ENCODE results near the gene HIVEP1.

Gene HIVEP1

GRCh38 chr6:12020187-12020791 is 8.2 kb downstream of the HIVEP1 start:
- no peak for DNase-seq

- DNase-seq: no peak
Observed at GRCh38 chr6:12022481-12022880, 10.4 kb downstream of the HIVEP1 start.

- no peak for DNase-seq
Observed at GRCh38 chr6:12022953-12023388, 10.9 kb downstream of the HIVEP1 start.

- DNase-seq: no peak
Observed at GRCh38 chr6:12024216-12024615, 12.1 kb downstream of the HIVEP1 start.

- DNase-seq: no peak
Observed at GRCh38 chr6:12024699-12025434, 12.8 kb downstream of the HIVEP1 start.

- no peak for DNase-seq
Observed at GRCh38 chr6:12026120-12026519, 14.0 kb downstream of the HIVEP1 start.

GRCh38 chr6:12026833-12027232 is 14.7 kb downstream of the HIVEP1 start:
- DNase-seq: no peak

- no peak for DNase-seq
Observed at GRCh38 chr6:12028213-12028612, 16.1 kb downstream of the HIVEP1 start.

GRCh38 chr6:12029979-12030737 is 18.0 kb downstream of the HIVEP1 start:
- no peak for DNase-seq

- no peak for DNase-seq
Observed at GRCh38 chr6:12030993-12031550, 19.0 kb downstream of the HIVEP1 start.

GRCh38 chr6:12032783-12033573 is 20.9 kb downstream of the HIVEP1 start:
- DNase-seq: no peak

- no peak for DNase-seq
Observed at GRCh38 chr6:12033770-12034169, 21.7 kb downstream of the HIVEP1 start.

GRCh38 chr6:12034349-12034748 is 22.2 kb downstream of the HIVEP1 start:
- DNase-seq: no peak

- no peak for DNase-seq
Observed at GRCh38 chr6:12034837-12035236, 22.7 kb downstream of the HIVEP1 start.

GRCh38 chr6:12036766-12037165 is 24.7 kb downstream of the HIVEP1 start:
- DNase-seq: no peak

GRCh38 chr6:12037798-12038197 is 25.7 kb downstream of the HIVEP1 start:
- no peak for DNase-seq

GRCh38 chr6:12039540-12040459 is 27.7 kb downstream of the HIVEP1 start:
- no peak for DNase-seq

GRCh38 chr6:12047304-12047703 is 35.2 kb downstream of the HIVEP1 start:
- DNase-seq: no peak

GRCh38 chr6:12047792-12048432 is 35.8 kb downstream of the HIVEP1 start:
- DNase-seq: no peak

- DNase-seq: no peak
Observed at GRCh38 chr6:12048609-12049008, 36.5 kb downstream of the HIVEP1 start.

GRCh38 chr6:12049165-12049564 is 37.1 kb downstream of the HIVEP1 start:
- no peak for DNase-seq
